ENCODE measurements around the gene GDF3.
"Not testable (repeated sequence)": the region's sequence is repeated elsewhere in the genome, so short reads cannot be mapped to it uniquely, and the experiment has no call there.

GDF3 gene

DNA sequence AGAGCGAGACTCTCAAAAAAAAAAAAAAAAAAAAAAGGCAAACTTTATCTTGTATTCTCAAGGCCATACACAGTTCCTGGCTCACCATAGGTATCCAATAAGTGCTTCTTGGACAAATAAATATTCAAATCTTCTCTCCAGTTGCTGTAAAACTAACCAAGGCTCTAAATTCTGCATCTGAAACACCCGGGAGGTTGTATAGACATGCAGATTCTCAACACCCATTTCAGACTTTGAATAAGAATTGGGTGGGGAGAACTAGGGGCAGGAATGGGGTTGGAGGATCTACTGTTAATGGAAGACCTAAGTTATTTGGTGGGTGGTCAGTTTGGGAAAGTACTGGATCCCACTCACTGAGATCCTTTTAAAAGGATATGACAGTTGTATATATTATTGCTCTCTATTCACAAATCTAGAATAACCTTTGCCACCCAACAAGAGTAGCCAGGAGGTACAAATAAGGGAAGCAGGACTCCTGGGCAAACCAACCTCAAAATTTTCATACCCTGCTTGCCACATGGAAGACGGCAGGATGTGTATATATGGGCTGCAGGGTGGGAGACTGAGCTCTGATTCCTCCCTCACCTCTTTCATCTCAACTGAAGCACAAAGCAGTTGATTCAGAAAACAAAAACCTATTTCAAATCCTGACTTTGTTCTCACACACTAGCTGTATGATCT is 879 bp downstream of the GDF3 start:
- in situ Hi-C loops (cut with HindIII; ENCODE audit: low pct_unique_long_range_greater_than_20kb, low sequenced_read_pairs), result no loop called here
- no peak for DNase-seq (ENCODE audit: low read depth in 1 of 2, low spot score in 1 of 2)
- TF ChIP-seq JUND (IDR thresholded peaks at IDR 0.05; ENCODE audit: low read depth), result no peak

DNA sequence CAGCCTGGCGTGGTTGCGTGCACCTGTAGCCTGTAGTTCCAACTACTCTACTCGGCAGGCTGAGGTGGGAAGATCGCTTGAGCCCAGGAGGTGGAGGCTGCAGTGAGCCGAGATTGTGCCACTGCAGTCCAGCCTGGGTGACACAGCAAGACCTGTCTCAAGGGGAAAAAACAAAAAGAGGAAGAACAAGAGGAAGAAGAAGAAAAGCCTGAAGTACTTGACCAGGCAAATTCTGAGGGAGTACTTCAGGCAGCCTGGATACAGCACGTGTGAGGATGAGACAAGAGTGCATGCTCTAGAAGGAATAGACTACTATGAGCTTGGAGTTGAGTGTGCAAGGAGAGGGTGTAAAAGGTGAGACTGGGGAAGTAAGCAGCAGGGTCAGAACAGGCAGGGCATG is 1.8 kb downstream of the GDF3 start:
- TF ChIP-seq JUND (IDR thresholded peaks at IDR 0.05; ENCODE audit: low read depth), result no peak
- in situ Hi-C loops (cut with HindIII; ENCODE audit: low pct_unique_long_range_greater_than_20kb, low sequenced_read_pairs), result no loop called here
- DNase-seq (ENCODE audit: low read depth in 1 of 2, low spot score in 1 of 2), result no peak

DNA sequence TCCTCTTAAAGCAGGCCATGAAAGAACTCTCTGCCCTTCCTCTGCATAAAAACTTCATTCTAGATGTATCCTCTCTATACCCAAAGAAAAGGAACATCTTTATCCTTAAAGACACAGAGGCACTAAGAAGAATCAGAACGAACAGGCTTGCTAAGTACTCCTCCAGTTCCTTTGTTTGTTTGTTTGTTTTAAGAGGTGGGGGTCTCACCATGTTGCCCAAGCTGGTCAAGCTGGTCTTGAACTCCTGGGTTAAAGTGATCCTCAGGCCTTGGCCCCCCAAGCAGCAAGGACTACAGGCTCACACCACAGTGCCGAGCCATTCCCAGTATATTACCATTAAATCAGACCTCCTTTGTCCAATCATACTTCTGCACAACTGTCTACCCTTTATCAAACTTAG is 14.0 kb downstream of the GDF3 start:
- no peak for DNase-seq (ENCODE audit: low read depth in 1 of 2, low spot score in 1 of 2)
- in situ Hi-C loops (cut with HindIII; ENCODE audit: low pct_unique_long_range_greater_than_20kb, low sequenced_read_pairs), result no loop called here
- no peak for TF ChIP-seq JUND (IDR thresholded peaks at IDR 0.05; ENCODE audit: low read depth)

GRCh38 chr12:7679251-7680045 is 16.1 kb downstream of the GDF3 start:
- TF ChIP-seq JUND (IDR thresholded peaks at IDR 0.05; ENCODE audit: low read depth), result no peak
- in situ Hi-C loops (cut with HindIII; ENCODE audit: low pct_unique_long_range_greater_than_20kb, low sequenced_read_pairs), result no loop called here
- DNase-seq (ENCODE audit: low read depth in 1 of 2, low spot score in 1 of 2), result no peak

DNA sequence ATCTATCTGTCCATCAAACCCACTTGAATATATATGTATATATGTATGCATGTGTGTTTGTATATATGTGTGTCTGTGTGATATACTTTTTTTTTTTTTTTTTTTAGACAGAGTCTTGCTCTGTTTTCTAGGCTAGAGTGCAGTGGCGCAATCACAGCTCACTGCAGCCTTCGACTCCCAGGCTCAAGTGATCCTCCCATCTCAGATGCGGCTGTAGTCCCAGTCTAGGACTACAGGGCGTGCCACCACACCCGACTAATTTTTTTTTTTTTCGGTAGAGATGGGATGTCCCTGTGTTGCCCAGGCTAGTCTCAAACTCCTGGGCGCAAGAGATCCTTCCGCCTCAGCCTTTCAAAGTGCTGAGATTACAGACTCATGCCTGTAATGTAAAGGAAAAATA is 16.8 kb downstream of the GDF3 start:
- TF ChIP-seq JUND (IDR thresholded peaks at IDR 0.05; ENCODE audit: low read depth), result no peak
- in situ Hi-C loops (cut with HindIII; ENCODE audit: low pct_unique_long_range_greater_than_20kb, low sequenced_read_pairs), result no loop called here
- DNase-seq (ENCODE audit: low read depth in 1 of 2, low spot score in 1 of 2), result no peak

- in situ Hi-C loops (cut with HindIII; ENCODE audit: low pct_unique_long_range_greater_than_20kb, low sequenced_read_pairs), result not testable (repeated sequence)
- peak; percentile 4 to 34 for DNase-seq (ENCODE audit: low read depth in 1 of 2, low spot score in 1 of 2)
Measured at GRCh38 chr12:7677432-7677888, 18.1 kb downstream of the GDF3 start.

DNA sequence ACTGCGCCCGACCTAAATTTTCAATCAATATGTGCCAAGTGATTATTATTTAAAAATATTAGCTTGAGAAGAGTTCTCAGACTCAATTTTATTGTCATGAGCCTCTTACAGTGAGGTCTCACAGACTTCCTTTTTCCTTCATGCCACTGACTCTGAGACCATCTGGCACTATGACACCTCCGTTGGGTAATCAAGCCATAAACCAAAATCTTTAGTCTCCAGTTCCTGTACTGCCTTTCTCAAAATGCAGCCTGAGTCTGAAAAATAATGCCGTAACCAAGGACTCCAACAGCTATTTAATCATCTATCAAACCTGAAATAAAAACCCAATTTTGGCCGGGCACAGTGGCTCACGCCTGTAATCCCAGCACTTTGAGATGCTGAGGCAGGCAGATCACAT is 20.1 kb downstream of the GDF3 start:
- in situ Hi-C loops (cut with HindIII; ENCODE audit: low pct_unique_long_range_greater_than_20kb, low sequenced_read_pairs); DNase-seq (ENCODE audit: low read depth in 1 of 2, low spot score in 1 of 2): not testable (repeated sequence)

- DNase-seq (ENCODE audit: low read depth in 1 of 2, low spot score in 1 of 2), result no peak
- in situ Hi-C loops (cut with HindIII; ENCODE audit: low pct_unique_long_range_greater_than_20kb, low sequenced_read_pairs), result no loop called here
- no peak for TF ChIP-seq JUND (IDR thresholded peaks at IDR 0.05; ENCODE audit: low read depth)
Measured at GRCh38 chr12:7668171-7668570, 27.4 kb downstream of the GDF3 start.

GRCh38 chr12:7667125-7667524 is 28.4 kb downstream of the GDF3 start:
- in situ Hi-C loops (cut with HindIII; ENCODE audit: low pct_unique_long_range_greater_than_20kb, low sequenced_read_pairs), result no loop called here
- no peak for TF ChIP-seq JUND (IDR thresholded peaks at IDR 0.05; ENCODE audit: low read depth)
- DNase-seq (ENCODE audit: low read depth in 1 of 2, low spot score in 1 of 2), result peak; percentile 7 to 39

DNA sequence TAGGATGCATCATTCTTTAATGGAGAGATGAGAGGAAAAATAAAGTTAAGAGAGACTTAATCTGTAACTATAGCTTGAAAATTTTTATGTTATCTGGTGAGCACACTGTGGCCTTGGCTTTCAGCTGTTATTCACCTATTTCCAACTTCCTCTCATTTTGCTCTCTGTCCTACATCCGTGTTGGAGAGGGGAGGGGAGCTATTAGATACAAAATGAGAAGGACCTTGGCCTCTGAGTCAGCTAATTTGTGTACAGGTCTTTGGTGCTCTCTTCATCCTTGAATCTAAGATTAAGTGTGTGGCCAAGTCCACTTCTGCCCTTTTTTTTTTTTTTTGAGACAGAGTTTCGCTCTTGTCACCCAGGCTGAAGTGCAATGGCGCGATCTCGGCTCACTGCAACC is 29.0 kb downstream of the GDF3 start:
- no peak for TF ChIP-seq JUND (IDR thresholded peaks at IDR 0.05; ENCODE audit: low read depth)
- DNase-seq (ENCODE audit: low read depth in 1 of 2, low spot score in 1 of 2), result no peak
- in situ Hi-C loops (cut with HindIII; ENCODE audit: low pct_unique_long_range_greater_than_20kb, low sequenced_read_pairs), result no loop called here

DNA sequence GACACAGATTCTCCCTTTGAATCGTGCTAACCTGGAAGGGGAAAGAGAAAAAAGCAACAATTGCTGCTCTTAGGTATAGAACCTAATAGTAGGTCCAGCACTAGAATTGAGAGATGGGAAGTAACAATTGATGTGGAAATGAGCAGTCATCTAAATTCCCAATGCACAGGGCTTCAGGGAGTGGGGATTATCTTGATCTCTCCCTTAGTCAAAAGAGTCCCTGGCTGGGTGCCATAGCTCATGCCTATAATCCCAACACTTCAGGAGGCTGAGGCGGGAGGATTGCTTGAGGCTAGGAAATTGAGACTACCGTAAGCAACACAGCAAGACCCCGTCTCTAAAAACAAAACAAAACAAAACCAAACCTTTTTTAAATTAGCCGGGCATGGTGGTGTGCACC is 33.8 kb downstream of the GDF3 start:
- DNase-seq (ENCODE audit: low read depth in 1 of 2, low spot score in 1 of 2), result no peak
- TF ChIP-seq JUND (IDR thresholded peaks at IDR 0.05; ENCODE audit: low read depth), result no peak

GRCh38 chr12:7656121-7656520 is 39.5 kb downstream of the GDF3 start:
- no peak for DNase-seq (ENCODE audit: low read depth in 1 of 2, low spot score in 1 of 2)
- no peak for TF ChIP-seq JUND (IDR thresholded peaks at IDR 0.05; ENCODE audit: low read depth)
- in situ Hi-C loops (cut with HindIII; ENCODE audit: low pct_unique_long_range_greater_than_20kb, low sequenced_read_pairs), result no loop called here

More for the DNA sequence above, 33.8 kb downstream of the GDF3 start:
- in situ Hi-C loops (cut with HindIII; ENCODE audit: low pct_unique_long_range_greater_than_20kb, low sequenced_read_pairs), result no loop called here

DNA sequence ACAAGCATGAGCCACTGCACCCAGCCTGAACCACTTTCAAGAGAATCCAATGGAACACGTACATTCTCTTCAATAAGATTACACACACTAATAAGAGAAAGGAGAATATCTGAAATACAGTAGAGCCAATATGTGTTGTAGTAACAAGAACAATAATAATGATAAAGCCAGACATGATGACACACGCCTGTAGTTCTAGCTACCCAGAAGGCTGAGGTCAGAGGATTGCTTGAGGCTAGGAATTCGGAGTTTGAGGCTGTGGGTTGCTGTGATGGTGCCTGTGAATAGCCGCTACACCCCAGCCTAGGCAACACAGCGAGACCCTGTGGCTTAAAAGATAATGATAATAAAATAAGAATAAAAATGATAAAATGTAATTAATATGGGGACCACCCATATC is 45.5 kb downstream of the GDF3 start:
- in situ Hi-C loops (cut with HindIII; ENCODE audit: low pct_unique_long_range_greater_than_20kb, low sequenced_read_pairs), result no loop called here
- DNase-seq (ENCODE audit: low read depth in 1 of 2, low spot score in 1 of 2), result no peak
- no peak for TF ChIP-seq JUND (IDR thresholded peaks at IDR 0.05; ENCODE audit: low read depth)

Measured in T47D (cell line).